ENCODE data around the gene PPP1R27.

DNA sequence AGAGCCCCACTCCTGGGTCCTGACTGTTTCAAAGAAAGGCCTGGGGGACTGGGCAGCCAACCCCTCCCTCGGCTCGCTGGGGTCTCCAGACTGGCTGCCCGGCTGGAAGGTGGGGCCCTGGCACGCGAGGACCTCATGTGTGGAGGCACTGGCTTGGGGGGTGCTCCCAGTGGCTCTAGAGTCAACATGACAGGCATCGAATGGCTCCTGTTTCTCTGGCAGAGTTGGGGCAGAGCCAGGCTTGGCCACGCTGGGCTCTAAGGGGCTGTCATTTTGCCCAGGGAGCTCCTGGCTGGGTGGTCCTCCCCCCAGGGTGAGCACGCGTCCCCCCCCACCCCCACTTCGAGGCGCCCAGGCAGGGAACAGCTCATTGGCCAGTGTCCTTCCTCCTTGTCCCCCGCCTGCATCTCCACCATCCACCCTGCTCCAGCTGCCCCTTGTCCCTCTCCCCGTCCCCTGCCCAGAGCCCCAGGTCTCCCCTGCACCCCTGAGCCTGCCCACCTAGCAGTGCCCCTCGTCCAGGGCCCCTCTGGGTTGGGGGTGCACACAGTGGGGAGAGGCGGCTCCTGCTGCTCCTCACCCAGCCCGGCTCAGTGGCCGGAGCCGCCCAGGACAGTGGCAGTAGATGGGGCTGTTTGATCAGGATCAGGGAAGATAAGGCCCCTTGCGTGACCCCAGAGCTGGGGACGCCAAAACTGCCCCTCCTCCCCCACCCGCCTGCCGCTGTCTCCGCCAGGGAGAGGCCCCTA is 28.2 kb downstream of the PPP1R27 start:
- no peak for TF ChIP-seq CTCF (IDR thresholded peaks at IDR 0.05; ENCODE audit: low read depth, low read length)
- TF ChIP-seq EZH2phosphoT487 (IDR thresholded peaks at IDR 0.05; ENCODE audit: low read depth): no peak
